ENCODE data around the gene LARGE1.

Gene LARGE1

GRCh38 chr22:33564683-33565082 lies 355.6 kb downstream of the LARGE1 start:
- no peak for DNase-seq (ENCODE audit: low spot score)

DNA sequence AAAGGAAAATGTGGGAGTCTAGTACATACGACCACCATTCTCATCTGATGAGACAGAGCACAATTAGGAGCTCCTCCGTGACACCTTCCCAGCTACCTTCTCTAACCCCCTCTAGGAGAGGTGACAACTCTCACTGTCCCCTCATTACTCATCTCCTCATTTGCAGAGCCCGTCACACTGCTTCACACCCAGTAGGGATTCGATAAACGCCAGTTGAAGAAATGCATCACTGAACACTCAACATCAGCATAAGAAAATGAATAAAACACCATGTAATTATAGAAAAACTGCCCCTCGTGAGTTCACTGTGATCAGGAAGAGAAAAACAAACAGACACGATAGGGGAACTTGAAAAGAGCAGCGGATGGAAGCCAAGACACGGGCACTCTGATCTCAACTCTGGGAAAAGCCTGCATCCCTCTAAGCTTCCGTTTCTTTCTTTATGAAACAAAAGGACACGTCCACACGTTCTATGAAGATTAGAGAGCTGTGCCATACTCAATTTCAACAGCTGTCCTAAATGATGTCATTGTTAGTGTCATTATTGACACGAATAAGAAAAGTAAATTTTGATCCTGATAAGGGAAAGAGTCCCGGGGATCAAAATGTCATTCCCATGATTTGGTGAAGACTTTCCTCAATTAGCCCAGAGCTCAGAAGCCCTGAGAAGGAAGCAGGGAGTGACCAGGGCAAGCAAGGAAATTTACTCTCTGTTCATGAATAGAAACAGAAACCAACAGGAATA lies 356.9 kb downstream of the LARGE1 start:
- no peak for DNase-seq (ENCODE audit: low spot score)

- no peak for DNase-seq (ENCODE audit: low spot score)
Measured at GRCh38 chr22:33562501-33562900, 357.8 kb downstream of the LARGE1 start.

- no peak for DNase-seq (ENCODE audit: low spot score)
Measured at GRCh38 chr22:33561149-33561807, 359.0 kb downstream of the LARGE1 start.

GRCh38 chr22:33557836-33558235 lies 362.4 kb downstream of the LARGE1 start:
- no peak for DNase-seq (ENCODE audit: low spot score)

DNA sequence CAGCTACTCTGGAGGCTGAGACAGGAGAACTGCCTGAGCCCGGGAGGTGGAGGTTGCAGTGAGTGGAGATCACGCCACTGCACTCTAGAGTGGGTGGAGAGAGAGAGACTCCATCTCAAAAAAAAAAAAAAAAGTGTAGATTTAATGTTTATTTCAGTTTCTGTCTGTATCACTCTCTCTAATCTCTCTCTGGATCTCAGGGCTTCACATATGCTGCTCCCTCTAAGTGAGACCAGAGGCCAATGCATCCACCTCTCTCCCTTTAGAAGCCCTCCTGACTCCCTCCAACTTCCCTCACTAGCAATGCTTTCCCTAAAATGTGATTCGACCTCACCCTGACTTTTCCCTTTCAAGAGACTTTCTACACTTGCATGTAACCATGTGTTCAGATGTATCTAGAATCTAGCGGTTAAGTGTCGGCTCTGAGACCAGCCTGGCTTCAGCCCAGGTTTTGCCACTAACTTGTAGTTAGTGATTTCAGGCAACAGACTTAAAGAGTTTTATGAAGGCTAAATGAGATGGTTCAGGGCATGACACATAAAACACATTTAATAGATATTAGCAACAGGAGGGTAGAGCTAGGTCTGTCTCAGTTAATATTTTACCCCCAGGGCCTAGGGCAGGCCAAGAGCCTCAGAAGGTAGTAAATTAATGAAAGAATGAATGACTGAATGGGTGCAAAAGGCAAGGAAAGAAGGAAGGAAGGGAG lies 364.3 kb downstream of the LARGE1 start:
- no peak for DNase-seq (ENCODE audit: low spot score)

DNA sequence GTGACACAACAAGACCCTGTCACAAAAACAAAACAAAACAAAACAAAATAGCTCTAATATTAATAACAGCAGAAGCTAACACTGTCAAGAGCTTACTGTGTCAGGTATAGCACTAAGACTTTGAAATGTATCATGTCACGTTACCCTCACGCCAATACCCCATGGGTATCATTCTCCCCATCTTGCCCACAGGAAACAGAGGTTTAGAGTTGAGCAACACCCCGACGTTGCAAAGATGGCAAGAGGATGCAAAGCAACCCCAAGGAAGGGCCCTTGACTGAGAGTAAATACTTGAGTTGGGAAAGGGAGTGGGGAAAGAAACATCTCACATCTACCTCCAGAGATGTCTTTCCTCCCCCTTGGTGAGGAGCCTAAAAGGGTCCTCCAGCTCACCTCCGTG lies 366.8 kb downstream of the LARGE1 start:
- DNase-seq (ENCODE audit: low spot score): no peak

- DNase-seq (ENCODE audit: low spot score): no peak
Measured at GRCh38 chr22:33544707-33545106, 375.6 kb downstream of the LARGE1 start.

- no peak for DNase-seq (ENCODE audit: low spot score)
Measured at GRCh38 chr22:33542722-33543121, 377.6 kb downstream of the LARGE1 start.

DNA sequence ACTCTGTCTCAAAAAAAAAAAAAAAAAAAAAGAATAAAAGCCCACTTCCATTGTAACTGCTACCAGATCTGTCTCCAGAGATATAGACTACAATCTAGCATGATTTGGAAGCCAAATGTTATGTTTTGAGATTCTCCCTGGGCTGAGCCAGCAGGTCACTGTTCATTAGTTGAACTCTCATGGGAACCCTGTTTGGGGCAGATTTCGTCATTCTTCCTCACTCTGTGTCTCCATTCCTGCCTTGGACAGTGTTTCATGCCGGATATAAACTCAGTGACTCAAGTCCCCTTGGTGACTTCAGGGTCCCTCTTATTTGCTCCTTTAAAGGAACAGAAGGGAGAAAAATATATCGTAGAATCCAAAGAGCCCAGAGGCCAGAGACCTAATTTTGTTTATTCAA lies 378.1 kb downstream of the LARGE1 start:
- DNase-seq (ENCODE audit: low spot score): no peak

DNA sequence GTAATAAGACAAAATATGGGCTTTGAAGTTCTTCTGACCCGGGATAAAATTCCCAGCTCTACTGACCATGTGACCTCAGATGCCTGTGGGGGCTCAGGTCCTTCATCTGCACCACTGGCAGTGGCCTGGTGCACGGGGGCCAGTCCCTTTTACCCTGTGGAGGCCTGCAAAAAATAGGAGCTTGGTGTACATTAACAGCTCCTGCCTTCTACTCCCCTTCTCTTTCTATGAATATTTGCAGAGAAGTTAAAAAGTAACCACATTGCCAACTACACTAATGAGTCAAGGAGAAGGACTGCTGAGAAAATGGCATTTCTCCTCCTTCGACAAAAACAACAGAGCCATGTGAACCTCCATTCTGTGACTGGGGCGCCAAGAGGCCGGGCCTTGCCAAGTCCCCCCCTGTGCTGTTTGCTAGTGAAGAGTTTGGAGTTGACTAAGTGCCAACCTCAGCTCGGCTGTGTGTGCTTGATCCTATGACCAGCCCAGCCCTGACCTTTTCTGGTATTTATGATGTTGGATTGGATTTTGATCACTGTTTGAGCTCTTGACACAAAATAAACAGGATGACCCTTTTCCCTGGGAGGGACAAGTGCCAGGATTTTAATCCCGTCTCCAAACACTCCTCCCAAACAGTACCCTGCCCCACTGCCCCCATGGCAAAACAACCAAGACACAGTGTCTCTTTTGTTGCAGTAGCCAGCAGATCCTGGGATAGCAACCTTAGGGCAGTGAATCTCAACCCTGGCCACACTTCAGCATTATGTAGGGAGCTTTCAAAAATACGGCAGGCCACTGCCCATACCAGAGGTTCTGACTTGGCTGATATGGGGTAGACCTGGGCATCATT lies 380.1 kb downstream of the LARGE1 start:
- DNase-seq (ENCODE audit: low spot score): no peak

DNA sequence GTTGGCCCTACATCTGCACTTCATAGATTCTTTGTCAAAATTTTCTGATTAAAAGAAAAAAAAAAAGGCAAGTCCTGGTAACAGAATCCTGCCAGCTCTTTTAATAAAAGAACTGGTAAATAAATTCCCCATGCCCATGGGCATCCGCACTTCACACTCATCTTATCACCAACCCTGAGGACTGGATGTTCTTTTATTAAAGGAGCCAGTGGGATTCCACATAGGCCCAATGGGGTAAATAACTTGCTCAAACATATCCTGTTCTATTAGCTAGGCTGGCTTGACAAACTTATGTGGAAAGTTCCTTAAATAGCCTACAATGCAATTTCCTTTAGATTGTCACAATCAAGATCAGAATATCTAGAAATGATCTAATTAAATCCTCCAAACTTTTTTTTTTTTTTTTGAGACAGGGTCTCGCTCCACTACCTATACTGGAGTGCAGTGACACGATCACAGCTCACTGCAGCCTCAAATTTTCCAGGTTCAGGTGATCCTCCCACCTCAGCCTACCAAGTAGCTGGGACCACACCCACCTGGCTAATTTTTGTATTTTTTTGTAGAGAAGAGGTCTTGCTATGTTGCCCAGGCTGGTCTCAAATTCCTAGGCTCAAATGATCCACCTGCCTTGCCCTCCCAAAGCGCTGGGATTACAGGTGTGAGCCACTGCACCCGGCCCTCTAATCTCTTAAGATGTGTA lies 380.9 kb downstream of the LARGE1 start:
- DNase-seq (ENCODE audit: low spot score): no peak

DNA sequence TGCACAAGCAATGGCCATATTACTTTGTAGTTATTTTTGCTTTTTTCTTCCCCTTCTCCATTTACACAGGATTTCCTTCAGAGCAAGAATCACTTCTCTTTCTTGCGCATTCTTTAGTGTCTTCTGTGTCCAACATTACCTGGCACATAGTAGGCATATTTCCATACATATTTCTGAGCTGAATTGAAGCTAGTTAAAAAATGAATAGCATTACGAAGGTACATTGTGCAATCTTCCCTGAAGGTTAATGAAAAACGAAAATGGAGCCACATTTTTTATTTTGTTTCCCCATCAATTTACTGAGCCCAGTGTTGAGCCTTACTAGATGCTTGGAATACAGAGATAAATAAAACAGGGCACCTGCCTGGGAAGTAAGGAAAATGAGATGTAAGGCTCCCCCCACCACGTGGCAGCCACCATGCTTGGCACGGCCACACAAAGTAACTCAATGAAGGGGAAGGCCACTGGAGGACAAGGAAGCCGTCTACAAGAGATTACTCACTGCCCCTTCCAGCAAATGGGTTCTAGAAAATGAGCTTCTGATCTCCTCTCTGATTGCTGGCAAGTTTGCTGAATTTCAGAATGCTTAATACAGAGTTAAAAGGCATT lies 381.9 kb downstream of the LARGE1 start:
- no peak for DNase-seq (ENCODE audit: low spot score)

- no peak for DNase-seq (ENCODE audit: low spot score)
Measured at GRCh38 chr22:33537059-33537458, 383.2 kb downstream of the LARGE1 start.

DNA sequence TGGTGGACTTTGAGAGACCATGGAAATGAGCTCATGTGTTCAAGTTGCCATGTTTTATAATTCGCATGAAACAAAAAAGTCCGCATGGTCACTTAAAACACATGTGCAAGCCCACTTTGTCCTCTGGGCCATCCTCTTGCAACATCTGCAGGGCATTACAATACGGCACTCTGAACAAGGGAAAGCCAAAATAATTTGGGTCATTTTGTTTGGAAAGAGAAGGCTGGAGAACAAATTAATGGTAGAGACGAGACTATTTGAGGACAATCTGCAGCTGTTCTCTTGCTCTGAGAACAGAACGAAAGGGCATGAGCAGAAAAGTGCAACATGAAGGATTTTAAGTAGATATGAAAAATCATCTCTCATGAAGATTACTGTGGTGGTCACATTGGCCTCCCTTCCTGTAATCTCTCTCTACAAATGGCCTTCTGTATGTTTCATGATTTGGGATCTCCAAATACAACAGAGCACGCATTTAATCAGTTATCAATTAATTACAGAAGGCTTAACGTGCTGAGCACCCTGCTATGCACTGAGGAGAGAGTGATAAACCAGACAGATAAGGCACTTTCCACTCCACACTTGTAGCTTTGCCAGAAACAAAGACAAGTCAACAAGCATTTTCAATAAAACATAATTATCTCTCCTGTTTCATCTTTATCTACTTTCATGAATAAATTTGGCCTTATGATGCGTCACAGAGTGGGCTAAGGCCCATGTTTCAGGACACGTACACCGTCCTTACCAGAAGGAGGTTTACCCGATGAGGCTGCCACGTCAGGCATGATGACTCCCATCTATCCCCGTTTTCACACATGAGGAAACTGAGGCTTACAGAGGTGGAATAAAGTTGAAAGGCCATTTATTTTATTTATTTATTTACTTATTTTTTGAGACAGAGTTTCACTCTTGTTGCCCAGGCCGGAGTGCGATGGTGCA lies 384.1 kb downstream of the LARGE1 start:
- DNase-seq (ENCODE audit: low spot score): peak; percentile 35

DNA sequence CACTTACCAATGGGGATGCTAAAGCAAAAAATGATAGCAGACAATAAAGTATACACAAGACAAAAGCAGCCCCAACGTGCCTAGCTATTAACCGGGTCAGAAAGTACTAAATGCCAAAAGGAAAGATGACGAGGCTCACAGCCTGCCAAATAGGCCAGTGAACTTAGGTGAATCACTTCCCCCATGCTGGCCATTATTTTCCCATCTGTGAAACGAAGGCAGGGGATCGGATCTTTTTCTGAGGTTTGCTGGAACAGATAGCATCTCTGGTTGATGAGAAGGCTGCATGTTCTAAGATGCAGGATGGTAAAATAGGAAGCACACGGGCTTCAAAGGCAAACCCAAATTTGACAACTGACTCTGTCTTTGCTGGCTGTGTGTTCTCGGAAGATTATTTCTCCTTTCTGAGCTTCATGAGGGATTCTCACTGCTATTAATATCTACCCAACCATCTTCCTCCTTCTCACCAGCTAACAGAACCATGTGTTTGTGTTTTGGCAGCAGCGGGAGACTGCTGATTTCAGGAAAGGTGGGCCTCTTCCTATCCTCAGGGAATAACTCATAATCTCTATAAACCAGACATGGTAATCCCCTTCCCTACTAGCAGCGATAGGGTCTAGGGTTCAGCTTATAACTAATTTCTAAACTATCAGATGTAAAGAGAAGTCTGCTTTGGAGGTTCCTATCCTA lies 390.7 kb downstream of the LARGE1 start:
- DNase-seq (ENCODE audit: low spot score): no peak

DNA sequence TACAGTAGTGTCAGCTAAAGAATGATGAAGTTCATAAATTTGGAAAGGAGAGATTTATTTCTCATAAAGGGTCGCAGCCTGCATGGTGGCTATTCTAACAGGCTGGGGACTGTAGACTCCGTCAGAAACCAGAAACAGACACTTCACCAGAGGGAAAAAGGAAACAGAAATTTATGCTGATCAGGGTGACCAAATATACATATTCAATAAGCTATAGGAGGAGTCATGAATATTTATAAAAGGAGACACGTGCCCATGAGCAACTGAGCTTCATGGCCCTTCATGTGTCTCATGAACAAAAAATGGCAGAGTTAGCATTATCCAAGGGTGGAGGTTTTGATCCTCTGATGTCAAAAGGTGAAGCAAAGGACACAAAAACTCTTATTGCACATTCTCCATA lies 392.1 kb downstream of the LARGE1 start:
- no peak for DNase-seq (ENCODE audit: low spot score)

- no peak for DNase-seq (ENCODE audit: low spot score)
Measured at GRCh38 chr22:33526434-33527107, 393.7 kb downstream of the LARGE1 start.
